Measurements from ENCODE around the gene ZDHHC8. TPM values are rescaled to one million over a fixed set of nuclear protein-coding genes. Genes with fewer than 3 reads are reported as not detected.
"Not testable (repeated sequence)": the region's sequence is repeated elsewhere in the genome, so short reads cannot be mapped to it uniquely, and the experiment has no call there.

ZDHHC8 gene
- total and polyA plus RNA-seq, 10 donors = 12.7 to 71.5 (median 33.6) TPM

- Histone ChIP-seq H3K36me3 (no peaks in the 10 kb centered on the region), H3K9me3 (no peaks in the 10 kb centered on the region), H3K27ac (no peak overlapping the region), H3K4me1 (peaks cover 4 to 43% (median 24%) of the 10 kb centered on the region in 6 donors), H3K4me3 (no peak overlapping the region), H3K27me3 (replicated peaks in 1 of 7) (peaks cover 0 to 58% (median 0%) of the 10 kb centered on the region in 7 donors)
- TF ChIP-seq CTCF (IDR thresholded peaks at IDR 0.05 in 8 of 11, conservative IDR thresholded peaks at IDR 0.05 in 3 of 11) (no peak), POLR2AphosphoS5 (IDR thresholded peaks at IDR 0.05) (no peak), POLR2A (IDR thresholded peaks at IDR 0.05) (no peak)
- DNase-seq = no peak
- 61 to 79% (median 64%) methylated on average over 6 to 15 of the region's 15 CpGs for WGBS, 5 donors
- intact Hi-C loops (cut with DNase I; ENCODE audit: low total_unique reads) = loop anchor here (2.0 to 5.0 kb wide), 2 partner anchors 110 to 127 kb away; partner anchors contain the start of gene RTN4R
These were observed 26.0 kb downstream of the ZDHHC8 start for GRCh38 chr22:20157430-20158183.

GRCh38 chr22:20158391-20159036 is 26.9 kb downstream of the ZDHHC8 start:
- DNase-seq = no peak

GRCh38 chr22:20159076-20159475 is 27.5 kb downstream of the ZDHHC8 start:
- no peak for TF ChIP-seq CTCF (IDR thresholded peaks at IDR 0.05 in 8 of 11, conservative IDR thresholded peaks at IDR 0.05 in 3 of 11)
- TF ChIP-seq POLR2AphosphoS5 (IDR thresholded peaks at IDR 0.05) = no peak
- TF ChIP-seq POLR2A (IDR thresholded peaks at IDR 0.05) = no peak
- Histone ChIP-seq H3K27ac (no peak overlapping the region), H3K4me1 (peaks cover 4 to 34% (median 22%) of the 10 kb centered on the region in 6 donors), H3K36me3 (no peaks in the 10 kb centered on the region), H3K4me3 (no peak overlapping the region), H3K27me3 (replicated peaks in 1 of 7) (peaks cover 0 to 58% (median 0%) of the 10 kb centered on the region in 7 donors), H3K9me3 (no peaks in the 10 kb centered on the region)
- intact Hi-C loops (cut with DNase I; ENCODE audit: low total_unique reads) = loop anchor here (5.0 kb wide), 1 partner anchor 108 kb away; the partner anchor contains the start of gene RTN4R
- 19 to 51% (median 28%) methylated on average over 7 to 9 of the region's 9 CpGs for WGBS, 5 donors
- DNase-seq = no peak

More at GRCh38 chr22:20158391-20159036, 26.9 kb downstream of the ZDHHC8 start:
- H3K27me3 ChIP-seq (replicated peaks in 1 of 7) = peaks cover 0 to 58% (median 0%) of the 10 kb centered on the region in 7 donors
- H3K36me3 ChIP-seq = no peaks in the 10 kb centered on the region
- intact Hi-C loops (cut with DNase I; ENCODE audit: low total_unique reads) = loop anchor here (5.0 kb wide), 1 partner anchor 109 kb away; the partner anchor contains the start of gene RTN4R
- H3K4me1 ChIP-seq = peaks cover 4 to 36% (median 22%) of the 10 kb centered on the region in 6 donors
- no peak overlapping the region for H3K4me3 ChIP-seq
- H3K9me3 ChIP-seq = no peaks in the 10 kb centered on the region
- WGBS, 5 donors = 16 to 47% (median 34%) methylated on average over 9 to 15 of the region's 15 CpGs
- TF ChIP-seq CTCF (IDR thresholded peaks at IDR 0.05 in 8 of 11, conservative IDR thresholded peaks at IDR 0.05 in 3 of 11) = no peak
- TF ChIP-seq POLR2AphosphoS5 (IDR thresholded peaks at IDR 0.05) = no peak
- TF ChIP-seq POLR2A (IDR thresholded peaks at IDR 0.05) = no peak
- H3K27ac ChIP-seq = no peak overlapping the region

- H3K4me3 ChIP-seq, H3K27ac ChIP-seq, H3K36me3 ChIP-seq, DNase-seq, H3K9me3 ChIP-seq: not testable (repeated sequence)
- intact Hi-C loops (cut with DNase I; ENCODE audit: low total_unique reads) = loop anchor here (5.0 kb wide), 1 partner anchor 108 kb away; the partner anchor contains the start of gene RTN4R
- H3K4me1 ChIP-seq = peaks cover 4 to 29% (median 21%) of the 10 kb centered on the region in 6 donors
- peaks cover 0 to 55% (median 0%) of the 10 kb centered on the region in 7 donors for H3K27me3 ChIP-seq (replicated peaks in 1 of 7)
- WGBS, 5 donors = 64 to 92% (median 67%) methylated on average over 6 to 13 of the region's 14 CpGs
These were observed 27.9 kb downstream of the ZDHHC8 start for GRCh38 chr22:20159531-20159930.
